Caco-2 (cell line): ENCODE data around the gene MED17. TPM values are rescaled to one million over a fixed set of nuclear protein-coding genes. Genes with fewer than 3 reads are reported as not detected.

Experiments used
- BruUV-seq: library from RNA; stranded (reverse); fragments of 400-500 nt; replicated peaks from 2 replicates; lab custom pipeline; 2021; lab: Mats Ljungman, UMichigan
- CTCF ChIA-PET: fragments of 300-600 bp; sonication (Branson Sonifier 250); formaldehyde crosslinking; loops from one replicate; lab custom pipeline; 2022; ENCODE audit warnings: antibody characterized with exemption; lab: Charles Lee
- POLR2A ChIA-PET: fragments of 300-600 bp; sonication (Branson Sonifier 250); formaldehyde crosslinking; loops from one replicate; lab custom pipeline; 2022; ENCODE audit warnings: antibody characterized with exemption; lab: Charles Lee
- DNase-seq, 2 experiments: peaks; one replicate each; pipeline versions ENCODE4 v3.0.0 to v3.0.0-alpha.2; 2020 to 2022
- H3K27me3 ChIP-seq: replicated peaks from 2 replicates; pipeline ENCODE4 v1.6.0; 2011; ENCODE audit warnings: low read length; ENCODE audit not compliant: control insufficient read depth, insufficient read depth
- H3K36me3 ChIP-seq: 2 replicates; pipeline ENCODE4 v1.5.1; 2011; ENCODE audit warnings: low read length; ENCODE audit not compliant: control insufficient read depth, insufficient read depth
- H3K4me1 ChIP-seq: fragments of 250-450 bp; sonication (Bioruptor Pico); 2 replicates; pipeline ENCODE4 v1.5.1; 2020; ENCODE audit warnings: mild to moderate bottlenecking
- H3K4me3 ChIP-seq: 2 replicates; pipeline ENCODE4 v1.5.1; 2011; ENCODE audit warnings: low read depth, mild to moderate bottlenecking, control low read depth, low read length
- H3K9me3 ChIP-seq: fragments of 250-450 bp; sonication (Bioruptor Pico); 2 replicates; pipeline ENCODE4 v1.5.1; 2020; ENCODE audit warnings: mild to moderate bottlenecking, moderate library complexity
- H3K27ac Mint-ChIP-seq: one replicate; pipeline ENCODE4 v1.8.0; 2022; ENCODE audit warnings: mixed read lengths; ENCODE audit not compliant: unreplicated experiment
- H3K27me3 Mint-ChIP-seq: one replicate; pipeline ENCODE4 v1.8.0; 2022; ENCODE audit warnings: mixed read lengths; ENCODE audit not compliant: insufficient read depth, unreplicated experiment
- H3K36me3 Mint-ChIP-seq: one replicate; pipeline ENCODE4 v1.8.0; 2022; ENCODE audit warnings: mild to moderate bottlenecking, mixed read lengths; ENCODE audit not compliant: insufficient read depth, unreplicated experiment
- H3K4me1 Mint-ChIP-seq: one replicate; pipeline ENCODE4 v1.8.0; 2022; ENCODE audit warnings: low read depth, mixed read lengths; ENCODE audit not compliant: unreplicated experiment
- H3K4me3 Mint-ChIP-seq: one replicate; pipeline ENCODE4 v1.8.0; 2022; ENCODE audit warnings: mild to moderate bottlenecking, moderate library complexity, mixed read lengths; ENCODE audit not compliant: unreplicated experiment
- H3K9me3 Mint-ChIP-seq: one replicate; pipeline ENCODE4 v1.8.0; 2022; ENCODE audit warnings: mixed read lengths; ENCODE audit not compliant: unreplicated experiment
- intact Hi-C: fragments of 100-400 bp; cut with micrococcal nuclease; formaldehyde crosslinking; loops from one replicate; pipeline ENCODE4 v1.10.0; 2022; ENCODE audit not compliant: unreplicated experiment
- total RNA-seq: library from RNA; stranded (reverse); gene quantifications from 2 replicates; pipeline ENCODE4 v1.2.3, GENCODE V29; 2022
- TF ChIP-seq, protein P1 (sequence below), 2 experiments: fragments of 200-600 bp in 1 of 2; IDR thresholded peaks; 1 replicate in 1 of 2; 2 replicates in 1 of 2; pipeline versions ENCODE4 v1.5.1 to v1.8.0; 2011 to 2022; ENCODE audit warnings: antibody characterized with exemption in 1 of 2, control low read depth in 1 of 2, inconsistent platforms in 1 of 2, low read depth in 1 of 2, low read length in 1 of 2, mild to moderate bottlenecking in 1 of 2, moderate library complexity in 1 of 2; ENCODE audit not compliant: insufficient read depth in 1 of 2, severe bottlenecking in 1 of 2, unreplicated experiment in 1 of 2

The MED17 gene
- total RNA-seq, 1 experiment from 2014 or later, result 54.0 TPM

DNA sequence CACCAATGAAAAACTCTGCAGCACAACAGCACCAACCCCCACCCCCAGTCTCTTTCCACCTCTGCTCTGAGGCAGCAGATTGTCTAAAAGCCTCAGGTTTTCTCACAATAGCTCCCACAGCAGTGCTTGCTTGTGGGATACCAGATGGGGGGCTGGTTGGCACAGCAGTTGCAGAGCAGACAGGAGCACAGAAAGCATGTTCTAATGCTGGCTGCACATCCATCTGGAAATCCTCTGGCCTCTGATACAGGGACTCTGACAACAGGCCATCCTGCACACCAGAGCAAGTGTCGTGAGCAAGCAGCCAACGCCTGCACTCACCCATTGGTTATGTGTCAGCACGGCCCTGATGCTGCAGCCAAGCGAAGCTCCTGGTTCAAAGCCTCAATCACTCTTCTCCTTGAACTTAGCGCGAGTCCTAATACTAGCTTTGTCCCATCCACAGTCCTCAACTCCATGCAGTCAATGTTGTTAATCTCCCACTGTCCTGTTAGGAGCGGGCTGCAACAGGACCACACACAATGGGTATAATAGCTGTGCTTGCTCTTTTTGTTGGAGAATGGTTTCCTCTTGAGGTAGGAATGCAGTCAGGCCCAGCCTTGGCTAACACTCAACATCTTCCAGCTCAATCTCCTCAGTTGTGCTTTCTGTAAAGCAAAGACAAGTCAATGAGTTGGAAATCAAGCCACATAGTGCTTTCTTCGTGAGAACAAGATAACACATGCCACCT lies 36.0 kb downstream of the MED17 start:
- no peaks in the 10 kb centered on the region for H3K27me3 ChIP-seq
- no peaks in the 10 kb centered on the region for H3K9me3 ChIP-seq
- TF ChIP-seq, protein P1, sequence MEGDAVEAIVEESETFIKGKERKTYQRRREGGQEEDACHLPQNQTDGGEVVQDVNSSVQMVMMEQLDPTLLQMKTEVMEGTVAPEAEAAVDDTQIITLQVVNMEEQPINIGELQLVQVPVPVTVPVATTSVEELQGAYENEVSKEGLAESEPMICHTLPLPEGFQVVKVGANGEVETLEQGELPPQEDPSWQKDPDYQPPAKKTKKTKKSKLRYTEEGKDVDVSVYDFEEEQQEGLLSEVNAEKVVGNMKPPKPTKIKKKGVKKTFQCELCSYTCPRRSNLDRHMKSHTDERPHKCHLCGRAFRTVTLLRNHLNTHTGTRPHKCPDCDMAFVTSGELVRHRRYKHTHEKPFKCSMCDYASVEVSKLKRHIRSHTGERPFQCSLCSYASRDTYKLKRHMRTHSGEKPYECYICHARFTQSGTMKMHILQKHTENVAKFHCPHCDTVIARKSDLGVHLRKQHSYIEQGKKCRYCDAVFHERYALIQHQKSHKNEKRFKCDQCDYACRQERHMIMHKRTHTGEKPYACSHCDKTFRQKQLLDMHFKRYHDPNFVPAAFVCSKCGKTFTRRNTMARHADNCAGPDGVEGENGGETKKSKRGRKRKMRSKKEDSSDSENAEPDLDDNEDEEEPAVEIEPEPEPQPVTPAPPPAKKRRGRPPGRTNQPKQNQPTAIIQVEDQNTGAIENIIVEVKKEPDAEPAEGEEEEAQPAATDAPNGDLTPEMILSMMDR (IDR thresholded peaks at IDR 0.05; ENCODE audit: insufficient read depth in 1 of 2, low read depth in 1 of 2, low read length in 1 of 2, severe bottlenecking in 1 of 2, unreplicated experiment in 1 of 2), result no peak
- DNase-seq, result no peak
- Mint-ChIP-seq H3K27ac (no peak overlapping the region), H3K9me3 (peaks cover 13% of the 10 kb centered on the region), H3K4me3 (no peak overlapping the region), H3K36me3 (peaks cover 29% of the 10 kb centered on the region), H3K4me1 (peaks cover 20% of the 10 kb centered on the region), H3K27me3 (no peaks in the 10 kb centered on the region)
- H3K4me3 ChIP-seq, result no peak overlapping the region
- no TSS peak for BruUV-seq
- intact Hi-C loops, result no loop called here
- H3K4me1 ChIP-seq, result peaks cover 44% of the 10 kb centered on the region
- POLR2A ChIA-PET, result interaction anchor here (1.9 kb wide), 1 partner anchor 36 kb away, joined by 6 read pairs; the partner anchor contains the start of gene MED17
- CTCF ChIA-PET, result interaction anchor here (0.6 to 0.7 kb wide), 3 partner anchors 22 to 177 kb away, joined by 3 read pairs; no protein-coding TSS in a partner anchor
- H3K36me3 ChIP-seq, result no peaks in the 10 kb centered on the region

DNA sequence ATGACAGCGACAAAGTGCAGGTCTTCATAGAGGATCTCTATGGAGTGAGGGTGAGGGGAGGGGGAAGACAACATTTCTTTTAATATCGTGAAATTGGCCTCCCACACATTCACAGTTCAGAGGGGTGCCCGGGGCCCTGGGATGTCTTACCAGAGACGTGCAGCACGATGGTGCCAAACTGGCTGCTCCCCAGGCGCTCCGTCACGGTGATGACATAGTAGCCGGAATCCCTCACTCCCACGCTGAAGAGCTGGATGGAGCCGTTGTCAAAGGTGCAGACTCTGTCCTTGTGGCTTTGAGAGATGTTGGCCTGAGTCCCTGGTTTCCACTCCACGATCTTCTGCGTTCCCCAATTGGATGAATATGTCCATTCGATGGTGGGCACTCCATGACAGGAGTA lies 36.8 kb downstream of the MED17 start:
- H3K9me3 ChIP-seq, result no peaks in the 10 kb centered on the region
- Mint-ChIP-seq H3K9me3 (peaks cover 13% of the 10 kb centered on the region), H3K27me3 (no peaks in the 10 kb centered on the region), H3K27ac (no peak overlapping the region), H3K4me1 (peaks cover 20% of the 10 kb centered on the region), H3K36me3 (peaks cover 22% of the 10 kb centered on the region), H3K4me3 (no peak overlapping the region)
- POLR2A ChIA-PET, result no interaction called here
- H3K27me3 ChIP-seq, result no peaks in the 10 kb centered on the region
- no TSS peak for BruUV-seq
- H3K36me3 ChIP-seq, result no peaks in the 10 kb centered on the region
- no peak for DNase-seq
- intact Hi-C loops, result no loop called here
- no peak overlapping the region for H3K4me3 ChIP-seq
- H3K4me1 ChIP-seq, result peaks cover 36% of the 10 kb centered on the region
- TF ChIP-seq, protein P1 (IDR thresholded peaks at IDR 0.05; ENCODE audit: insufficient read depth in 1 of 2, low read depth in 1 of 2, low read length in 1 of 2, severe bottlenecking in 1 of 2, unreplicated experiment in 1 of 2), result no peak
- CTCF ChIA-PET, result no interaction called here

GRCh38 chr11:93821617-93822016 lies 37.5 kb downstream of the MED17 start:
- H3K27me3 Mint-ChIP-seq, result no peaks in the 10 kb centered on the region
- peaks cover 20% of the 10 kb centered on the region for H3K4me1 Mint-ChIP-seq
- H3K4me3 Mint-ChIP-seq, result no peak overlapping the region
- H3K36me3 Mint-ChIP-seq, result peaks cover 19% of the 10 kb centered on the region
- BruUV-seq, result no TSS peak
- intact Hi-C loops, result no loop called here
- Histone ChIP-seq H3K4me3 (no peak overlapping the region), H3K27me3 (no peaks in the 10 kb centered on the region), H3K9me3 (no peaks in the 10 kb centered on the region), H3K4me1 (peaks cover 36% of the 10 kb centered on the region), H3K36me3 (no peaks in the 10 kb centered on the region)
- peak in 1 of 2 experiments; percentile 42 for DNase-seq
- peaks cover 13% of the 10 kb centered on the region for H3K9me3 Mint-ChIP-seq
- CTCF ChIA-PET, result no interaction called here
- TF ChIP-seq, protein P1 (IDR thresholded peaks at IDR 0.05; ENCODE audit: insufficient read depth in 1 of 2, low read depth in 1 of 2, low read length in 1 of 2, severe bottlenecking in 1 of 2, unreplicated experiment in 1 of 2), result no peak
- H3K27ac Mint-ChIP-seq, result peak overlapping the region; percentile 15
- POLR2A ChIA-PET, result no interaction called here
